PC-9 (cell line): ENCODE measurements around the gene MTA1. TPM values are rescaled to one million over a fixed set of nuclear protein-coding genes. Genes with fewer than 3 reads are reported as not detected.

Source experiments
- BruUV-seq: library from RNA; stranded (reverse); fragments of 400-500 nt; replicated peaks from 2 replicates; lab custom pipeline; 2021; lab: Mats Ljungman, UMichigan
- CTCF ChIA-PET: fragments of 300-600 bp; sonication (Branson Sonifier 250); formaldehyde crosslinking; loops from one replicate; lab custom pipeline; 2022; ENCODE audit warnings: antibody characterized with exemption; lab: Charles Lee
- POLR2A ChIA-PET: fragments of 300-600 bp; sonication (Branson Sonifier 250); formaldehyde crosslinking; loops from one replicate; lab custom pipeline; 2022; ENCODE audit warnings: antibody characterized with exemption; ENCODE audit not compliant: unreplicated experiment; lab: Charles Lee
- DNase-seq, 2 experiments: peaks; one replicate each; pipeline versions ENCODE4 v3.0.0 to v3.0.0-alpha.2; 2015 to 2022; ENCODE audit warnings: mixed read lengths in 1 of 2
- H2AFZ ChIP-seq: fragments of 200-600 bp; sonication (generic); 2 replicates; pipeline ENCODE4 v1.8.1; 2017; ENCODE audit warnings: antibody characterized with exemption
- H3F3A ChIP-seq: fragments of 200-600 bp; sonication (generic); 2 replicates; pipeline ENCODE4 v1.8.1; 2017; ENCODE audit warnings: antibody characterized with exemption, mild to moderate bottlenecking, low read depth; ENCODE audit not compliant: insufficient read depth
- H3K27ac ChIP-seq: fragments of 200-600 bp; sonication (generic); 2 replicates; pipeline ENCODE4 v1.6.1; 2016; ENCODE audit warnings: mixed run types
- H3K27me3 ChIP-seq: fragments of 200-600 bp; sonication (generic); 2 replicates; pipeline ENCODE4 v1.6.1; 2016; ENCODE audit warnings: low read depth, mixed run types; ENCODE audit not compliant: insufficient read depth
- H3K36me3 ChIP-seq: fragments of 200-600 bp; sonication (generic); 2 replicates; pipeline ENCODE4 v1.6.1; 2016; ENCODE audit warnings: low read depth, mixed run types
- H3K4me1 ChIP-seq: fragments of 200-600 bp; sonication (generic); replicated peaks from 2 replicates; pipeline ENCODE4 v1.6.1; 2016; ENCODE audit warnings: mixed run types; ENCODE audit not compliant: insufficient read depth
- H3K4me2 ChIP-seq: fragments of 200-600 bp; sonication (generic); 2 replicates; pipeline ENCODE4 v1.6.1; 2017; ENCODE audit warnings: mixed run types
- H3K4me3 ChIP-seq: fragments of 200-600 bp; sonication (generic); 2 replicates; pipeline ENCODE4 v1.6.1; 2016; ENCODE audit warnings: mixed run types
- H3K79me2 ChIP-seq: fragments of 200-600 bp; sonication (generic); 2 replicates; pipeline ENCODE4 v1.6.1; 2017; ENCODE audit warnings: low read depth, mixed run types
- H3K9me2 ChIP-seq: fragments of 200-600 bp; sonication (generic); 2 replicates; pipeline ENCODE4 v1.8.1; 2017; ENCODE audit warnings: mild to moderate bottlenecking; ENCODE audit not compliant: insufficient read depth
- H3K9me3 ChIP-seq: fragments of 200-600 bp; sonication (generic); 2 replicates; pipeline ENCODE4 v1.8.1; 2016; ENCODE audit warnings: low read depth; ENCODE audit not compliant: insufficient read depth
- H4K20me1 ChIP-seq: fragments of 200-600 bp; sonication (generic); 2 replicates; pipeline ENCODE4 v1.8.1; 2017; ENCODE audit not compliant: insufficient read depth
- CTCF ChIP-seq: fragments of 200-600 bp; sonication (generic); conservative IDR thresholded peaks from 2 replicates; pipeline ENCODE4 v1.6.1; 2017; ENCODE audit warnings: mixed run types, antibody characterized with exemption, mild to moderate bottlenecking, moderate library complexity
- EZH2 ChIP-seq: fragments of 200-600 bp; sonication (generic); IDR thresholded peaks from 2 replicates; pipeline ENCODE4 v1.8.0; 2017; ENCODE audit warnings: antibody characterized with exemption, low read depth
- intact Hi-C: fragments of 100-400 bp; cut with micrococcal nuclease; formaldehyde crosslinking; loops from one replicate; pipeline ENCODE4 v1.10.0; 2022; ENCODE audit not compliant: unreplicated experiment
- total RNA-seq: library from RNA; stranded (reverse); gene quantifications from 2 replicates; pipeline ENCODE4 v1.2.3, GENCODE V29; 2021

Gene MTA1
- total RNA-seq, 1 experiment from 2014 or later, result 124 TPM

GRCh38 chr14:105447651-105448640, 28.3 kb downstream of the MTA1 start:
- peaks cover 23% of the 10 kb centered on the region for H4K20me1 ChIP-seq
- H3K9me2 ChIP-seq, result no peaks in the 10 kb centered on the region
- TF ChIP-seq CTCF (no peak), EZH2 (no peak)
- BruUV-seq, result no TSS peak
- no peaks in the 10 kb centered on the region for H3K27me3 ChIP-seq
- H3K9me3 ChIP-seq, result no peaks in the 10 kb centered on the region
- H3K36me3 ChIP-seq, result no peaks in the 10 kb centered on the region
- no peak overlapping the region for H3K4me2 ChIP-seq
- no peak overlapping the region for H3K27ac ChIP-seq
- DNase-seq, result no peak
- H3F3A ChIP-seq, result no peaks in the 10 kb centered on the region
- intact Hi-C loops, result loop anchor here (2.0 kb wide), 1 partner anchor 41 kb away; no protein-coding TSS in a partner anchor
- no peak overlapping the region for H2AFZ ChIP-seq
- H3K4me1 ChIP-seq, result no peaks in the 10 kb centered on the region
- H3K4me3 ChIP-seq, result no peak overlapping the region
- H3K79me2 ChIP-seq, result no peaks in the 10 kb centered on the region
- CTCF ChIA-PET, result no interaction called here
- POLR2A ChIA-PET, result no interaction called here

- ChIA-PET CTCF (no interaction called here), POLR2A (no interaction called here)
- no peaks in the 10 kb centered on the region for H3K27me3 ChIP-seq
- no peaks in the 10 kb centered on the region for H3F3A ChIP-seq
- intact Hi-C loops, result loop anchor here (2.0 kb wide), 1 partner anchor 40 kb away; no protein-coding TSS in a partner anchor
- H3K4me3 ChIP-seq, result no peak overlapping the region
- H3K27ac ChIP-seq, result no peak overlapping the region
- H3K9me2 ChIP-seq, result no peaks in the 10 kb centered on the region
- no peak overlapping the region for H2AFZ ChIP-seq
- H3K9me3 ChIP-seq, result no peaks in the 10 kb centered on the region
- no TSS peak for BruUV-seq
- DNase-seq, result peak in 1 of 2 experiments; percentile 34
- H3K36me3 ChIP-seq, result no peaks in the 10 kb centered on the region
- peaks cover 23% of the 10 kb centered on the region for H4K20me1 ChIP-seq
- no peaks in the 10 kb centered on the region for H3K79me2 ChIP-seq
- H3K4me1 ChIP-seq, result no peaks in the 10 kb centered on the region
- H3K4me2 ChIP-seq, result no peak overlapping the region
- TF ChIP-seq EZH2, result no peak
- peak; percentile 74 for TF ChIP-seq CTCF
Observed at GRCh38 chr14:105448706-105449111, 29.1 kb downstream of the MTA1 start.

GRCh38 chr14:105449276-105450122, 29.9 kb downstream of the MTA1 start:
- intact Hi-C loops, result loop anchor here (2.0 kb wide), 1 partner anchor 39 kb away; no protein-coding TSS in a partner anchor
- DNase-seq, result no peak
- no peaks in the 10 kb centered on the region for H3K9me3 ChIP-seq
- ChIA-PET POLR2A (no interaction called here), CTCF (no interaction called here)
- H2AFZ ChIP-seq, result no peak overlapping the region
- no peaks in the 10 kb centered on the region for H3K27me3 ChIP-seq
- no peaks in the 10 kb centered on the region for H3K36me3 ChIP-seq
- no peak overlapping the region for H3K4me3 ChIP-seq
- H4K20me1 ChIP-seq, result peaks cover 23% of the 10 kb centered on the region
- H3K79me2 ChIP-seq, result no peaks in the 10 kb centered on the region
- TF ChIP-seq EZH2, result no peak
- TF ChIP-seq CTCF, result no peak
- no TSS peak for BruUV-seq
- no peak overlapping the region for H3K4me2 ChIP-seq
- H3K27ac ChIP-seq, result no peak overlapping the region
- no peaks in the 10 kb centered on the region for H3F3A ChIP-seq
- H3K9me2 ChIP-seq, result no peaks in the 10 kb centered on the region
- H3K4me1 ChIP-seq, result no peaks in the 10 kb centered on the region
